HCT116 (cell line): ENCODE data around the gene GOLGA6A. TPM values are rescaled to one million over a fixed set of nuclear protein-coding genes. Genes with fewer than 3 reads are reported as not detected.
A peak's percentile ranks its signal among the peaks of the same experiment; 100 is the strongest.

Source experiments
- ATAC-seq: fragments of 200-7000 bp; cut with Tn5 transposase; 2 replicates; pipeline ENCODE4 v1.9.1; 2020; ENCODE audit warnings: mild to moderate bottlenecking, moderate library complexity
- BruUV-seq: library from RNA; stranded (reverse); fragments of 400-500 nt; replicated peaks from 2 replicates; lab custom pipeline; 2021; lab: Mats Ljungman, UMichigan
- CTCF ChIA-PET: fragments of 300-600 bp; sonication (Branson Sonifier 250); formaldehyde crosslinking; loops from one replicate; lab custom pipeline; 2021; ENCODE audit warnings: antibody characterized with exemption; lab: Charles Lee
- POLR2A ChIA-PET: fragments of 300-600, 350-600 bp; sonication (Branson Sonifier 250); formaldehyde crosslinking; loops from one replicate; lab custom pipeline; 2021; ENCODE audit warnings: antibody characterized with exemption; lab: Charles Lee
- RAD21 ChIA-PET, 2 experiments: fragments of 300-600 bp; sonication (Branson Sonifier 250); formaldehyde crosslinking; loops; one replicate each; lab custom pipeline; 2023; ENCODE audit warnings: low total read pairs in 2 of 2; ENCODE audit not compliant: uncharacterized antibody in 2 of 2, unreplicated experiment in 2 of 2, low non-redundant PET in 1 of 2; lab: Charles Lee
- DNase-seq: peaks from one replicate; pipeline ENCODE4 v3.0.0-alpha.2; 2010; ENCODE audit warnings: low read depth, low spot score
- H2AFZ ChIP-seq: fragments of 200-600 bp; shearing (Covaris generic), sonication (generic); 2 replicates; pipeline ENCODE4 v1.6.1; 2017; ENCODE audit warnings: low read depth, mixed run types, mixed read lengths, antibody characterized with exemption, low read length; ENCODE audit not compliant: poor library complexity, severe bottlenecking
- H3K27ac ChIP-seq: 2 replicates; pipeline ENCODE4 v1.5.1; 2012; ENCODE audit warnings: low read depth, low read length
- H3K27me3 ChIP-seq: fragments of 200-600 bp; sonication (generic); 2 replicates; pipeline ENCODE4 v1.6.1; 2016; ENCODE audit warnings: mixed run types, low read length, mixed read lengths; ENCODE audit not compliant: insufficient read depth
- H3K36me3 ChIP-seq, 2 experiments: fragments of 200-500 bp in 1 of 2; fragments of 200-600 bp in 1 of 2; sonication (Bioruptor generic) in 1 of 2; sonication (generic) in 1 of 2; 2 replicates each; pipeline versions ENCODE4 v1.5.1 to v1.6.1; 2014 to 2016; ENCODE audit warnings: low read length in 2 of 2, inconsistent platforms in 1 of 2, mixed read lengths in 1 of 2, mixed run types in 1 of 2; ENCODE audit not compliant: insufficient read depth in 2 of 2, control insufficient read depth in 1 of 2
- H3K4me1 ChIP-seq, 2 experiments: fragments of 200-600 bp in 1 of 2; sonication (generic) in 1 of 2; 2 replicates each; pipeline versions ENCODE4 v1.5.1 to v1.6.1; 2012 to 2017; ENCODE audit warnings: low read length in 2 of 2, inconsistent platforms in 1 of 2, mild to moderate bottlenecking in 1 of 2, mixed read lengths in 1 of 2, mixed run types in 1 of 2, moderate library complexity in 1 of 2; ENCODE audit not compliant: insufficient read depth in 2 of 2, control insufficient read depth in 1 of 2
- H3K4me2 ChIP-seq: fragments of 200-600 bp; sonication (generic); 2 replicates; pipeline ENCODE4 v1.6.1; 2017; ENCODE audit warnings: mixed run types, low read length, mixed read lengths
- H3K4me3 ChIP-seq, 2 experiments: fragments of 200-600 bp in 1 of 2; sonication (generic) in 1 of 2; replicated peaks in 1 of 2; 2 replicates each; pipeline ENCODE4 v1.5.1; 2011 to 2016; ENCODE audit warnings: low read length in 2 of 2, control low read depth in 1 of 2, low read depth in 1 of 2, mild to moderate bottlenecking in 1 of 2, mixed read lengths in 1 of 2, mixed run types in 1 of 2
- H3K79me2 ChIP-seq: fragments of 200-600 bp; sonication (generic); 2 replicates; pipeline ENCODE4 v1.6.1; 2017; ENCODE audit warnings: mild to moderate bottlenecking, mixed run types, low read length, moderate library complexity, mixed read lengths; ENCODE audit not compliant: insufficient read depth
- H3K9ac ChIP-seq: fragments of 200-600 bp; sonication (generic); 2 replicates; pipeline ENCODE4 v1.6.1; 2016; ENCODE audit warnings: low read length, mixed read lengths
- H3K9me2 ChIP-seq: fragments of 200-600 bp; sonication (generic), shearing (Covaris generic); 2 replicates; pipeline ENCODE4 v1.6.1; 2017; ENCODE audit warnings: mixed run types, mild to moderate bottlenecking, moderate library complexity; ENCODE audit not compliant: insufficient read depth
- H3K9me3 ChIP-seq, 2 experiments: fragments of 200-500 bp in 1 of 2; fragments of 200-600 bp in 1 of 2; sonication (Bioruptor generic) in 1 of 2; sonication (generic) in 1 of 2; 2 replicates each; pipeline ENCODE4 v1.6.1; 2014 to 2017; ENCODE audit warnings: low read length in 2 of 2, mixed read lengths in 2 of 2, inconsistent platforms in 1 of 2, low read depth in 1 of 2, mild to moderate bottlenecking in 1 of 2, mixed run types in 1 of 2, moderate library complexity in 1 of 2; ENCODE audit not compliant: control insufficient read depth in 1 of 2, insufficient read depth in 1 of 2
- H4K20me1 ChIP-seq: fragments of 200-600 bp; sonication (generic), shearing (Covaris generic); 2 replicates; pipeline ENCODE4 v1.6.1; 2017; ENCODE audit warnings: mixed run types, mild to moderate bottlenecking, moderate library complexity; ENCODE audit not compliant: insufficient read depth
- CTCF ChIP-seq, 3 experiments: fragments of 200-600 bp in 1 of 3; sonication (generic) in 1 of 3; IDR thresholded peaks in 2 of 3; conservative IDR thresholded peaks in 1 of 3; 2 replicates each; pipeline ENCODE4 v1.5.1; 2012 to 2017; ENCODE audit warnings: low read depth in 2 of 3, low read length in 2 of 3, antibody characterized with exemption in 1 of 3, borderline replicate concordance in 1 of 3, control low read depth in 1 of 3, mild to moderate bottlenecking in 1 of 3, mixed read lengths in 1 of 3, mixed run types in 1 of 3, moderate library complexity in 1 of 3; ENCODE audit not compliant: insufficient read depth in 1 of 3
- EZH2 ChIP-seq: fragments of 200-600 bp; sonication (generic); IDR thresholded peaks from 2 replicates; pipeline ENCODE4 v1.6.1; 2017; ENCODE audit warnings: antibody characterized with exemption, mixed run types
- RAD21 ChIP-seq: IDR thresholded peaks from 2 replicates; pipeline ENCODE4 v1.6.1; 2012; ENCODE audit warnings: low read depth, mild to moderate bottlenecking
- intact Hi-C: fragments of 100-400 bp; cut with micrococcal nuclease; formaldehyde crosslinking; loops from 2 replicates; pipeline ENCODE4 v1.10.0; 2022
- total RNA-seq: library from RNA; stranded (reverse); gene quantifications from one replicate; pipeline ENCODE4 v1.2.1, GENCODE V29; 2021; ENCODE audit not compliant: unreplicated experiment

The GOLGA6A gene
- total RNA-seq, 1 experiment from 2014 or later, result 0.39 TPM

GRCh38 chr15:74036271-74037170 is 45.8 kb downstream of the GOLGA6A start:
- Histone ChIP-seq H4K20me1 (no peaks in the 10 kb centered on the region), H3K4me3 (no peak overlapping the region), H3K9me3 (no peaks in the 10 kb centered on the region), H3K4me2 (no peak overlapping the region), H3K9ac (no peak overlapping the region), H3K27me3 (no peaks in the 10 kb centered on the region), H2AFZ (no peak overlapping the region)
- ChIA-PET POLR2A (interaction anchor here (1.4 kb wide), 1 partner anchor 64 kb away, joined by 6 read pairs; no protein-coding TSS in a partner anchor), CTCF (interaction anchor here (0.6 to 6.5 kb wide), 16 partner anchors 9 to 284 kb away, joined by 3 to 132 read pairs (median 4); partner anchors contain the start of gene PML)
- DNase-seq, result peak; percentile 22
- intact Hi-C loops, result loop anchor here (1.0 kb wide), 1 partner anchor 63 kb away; no protein-coding TSS in a partner anchor
- TF ChIP-seq RAD21, result peak; percentile 56
- TF ChIP-seq CTCF (IDR thresholded peaks at IDR 0.05 in 2 of 3, conservative IDR thresholded peaks at IDR 0.05 in 1 of 3; ENCODE audit: borderline replicate concordance in 1 of 3, insufficient read depth in 1 of 3, low read depth in 2 of 3, low read length in 2 of 3), result peak; percentile 28 to 62 (median 54); a peak in 5 of 6 replicates
- no peak for TF ChIP-seq EZH2
- TF ChIP-seq, all 23 proteins: peak for 2
- peak; percentile 91 for ATAC-seq
- RAD21 ChIA-PET, result interaction anchor here (1.0 to 1.6 kb wide), 3 partner anchors 62 to 64 kb away, joined by 3 to 23 read pairs (median 9); no protein-coding TSS in a partner anchor
- peaks cover 0 to 9% of the 10 kb centered on the region in 2 experiments; a peak in 1 of 4 replicates for H3K4me1 ChIP-seq
- H3K9me2 ChIP-seq, result no peaks in the 10 kb centered on the region
- no peaks in the 10 kb centered on the region for H3K79me2 ChIP-seq
- no peaks in the 10 kb centered on the region; a peak in 1 of 4 replicates for H3K36me3 ChIP-seq
- no TSS peak for BruUV-seq
- no peak overlapping the region for H3K27ac ChIP-seq
